Vagina (tissue), 2 donors: ENCODE measurements around the gene MORC1. TPM values are rescaled to one million over a fixed set of nuclear protein-coding genes. Genes with fewer than 3 reads are reported as not detected.

Experiments
- DNase-seq, 2 donors: peaks; one replicate each; pipeline ENCODE4 v3.0.0-alpha.2; 2017; ENCODE audit errors: extremely low spot score in 2 of 2
- H3K27ac ChIP-seq: fragments of 200-600 bp; sonication (generic); one replicate; pipeline ENCODE4 v1.5.1; 2019
- H3K27me3 ChIP-seq: fragments of 200-600 bp; sonication (generic); one replicate; pipeline ENCODE4 v1.5.1; 2019
- H3K36me3 ChIP-seq, 2 donors: fragments of 200-600 bp; sonication (generic); one replicate each; pipeline ENCODE4 v1.5.1; 2017 to 2019
- H3K4me1 ChIP-seq: fragments of 200-600 bp; sonication (generic); one replicate; pipeline ENCODE4 v1.5.1; 2019
- H3K4me3 ChIP-seq, 2 donors: fragments of 200-600 bp; sonication (generic); 1 replicate in 1 of 2; 2 replicates in 1 of 2; pipeline ENCODE4 v1.5.1; 2016 to 2019
- H3K9me3 ChIP-seq: fragments of 200-600 bp; sonication (generic); one replicate; pipeline ENCODE4 v1.5.1; 2019
- CTCF ChIP-seq, 3 experiments: fragments of 450-650 bp in 2 of 3; fragments of 200-600 bp in 1 of 3; sonication (generic) in 1 of 3; IDR thresholded peaks; one replicate each; pipeline ENCODE4 v1.5.1; 2017 to 2019; ENCODE audit warnings: antibody characterized with exemption in 3 of 3, mild to moderate bottlenecking in 2 of 3, moderate library complexity in 2 of 3
- POLR2A ChIP-seq, 2 donors: fragments of 450-650 bp; IDR thresholded peaks; one replicate each; pipeline ENCODE4 v1.6.1; 2017; ENCODE audit warnings: antibody characterized with exemption in 2 of 2, mild to moderate bottlenecking in 2 of 2, moderate library complexity in 2 of 2
- POLR2AphosphoS5 ChIP-seq, 2 donors: sonication (generic); formaldehyde crosslinking; IDR thresholded peaks; one replicate each; pipeline ENCODE4 v1.9.0; 2017; ENCODE audit warnings: antibody characterized with exemption in 2 of 2, mild to moderate bottlenecking in 2 of 2, low read depth in 1 of 2; ENCODE audit not compliant: insufficient read depth in 1 of 2
- intact Hi-C: fragments of 100-400 bp; cut with DNase I; formaldehyde crosslinking; loops from one replicate; pipeline ENCODE4 v1.15.1; 2023
- small RNA-seq: library from RNA; depleted of rRNA; stranded (forward); fragments of <200 nt; gene quantifications from one replicate; pipeline ENCODE3, GENCODE V24; 2016
- total RNA-seq: library from RNA; depleted of rRNA; stranded (reverse); fragments of >200 nt; gene quantifications from one replicate; pipeline ENCODE4 v1.2.3, GENCODE V29; 2016

MORC1 gene
- total RNA-seq, 1 donor from 2014 or later, result not detected

- Histone ChIP-seq H3K27me3 (no peaks in the 10 kb centered on the region), H3K9me3 (no peaks in the 10 kb centered on the region), H3K4me3 (no peak overlapping the region), H3K27ac (no peak overlapping the region), H3K4me1 (no peaks in the 10 kb centered on the region), H3K36me3 (no peaks in the 10 kb centered on the region)
- DNase-seq, result no peak
- intact Hi-C loops, result no loop called here
- no peak for TF ChIP-seq POLR2A (IDR thresholded peaks at IDR 0.05)
- TF ChIP-seq POLR2AphosphoS5 (IDR thresholded peaks at IDR 0.05; ENCODE audit: insufficient read depth in 1 of 2, low read depth in 1 of 2), result no peak
- TF ChIP-seq CTCF (IDR thresholded peaks at IDR 0.05), result no peak
Measured at GRCh38 chr3:108931035-108931434, 186.9 kb downstream of the MORC1 start.

- H3K4me3 ChIP-seq, result no peak overlapping the region
- no peak for DNase-seq
- TF ChIP-seq CTCF (IDR thresholded peaks at IDR 0.05) (no peak), POLR2AphosphoS5 (IDR thresholded peaks at IDR 0.05; ENCODE audit: insufficient read depth in 1 of 2, low read depth in 1 of 2) (no peak), POLR2A (IDR thresholded peaks at IDR 0.05) (no peak)
- H3K27me3 ChIP-seq, result no peaks in the 10 kb centered on the region
- no peak overlapping the region for H3K27ac ChIP-seq
- no peaks in the 10 kb centered on the region for H3K36me3 ChIP-seq
- H3K9me3 ChIP-seq, result no peaks in the 10 kb centered on the region
- intact Hi-C loops, result loop anchor here (10.0 kb wide), 1 partner anchor 254 kb away; no protein-coding TSS in a partner anchor
- no peaks in the 10 kb centered on the region for H3K4me1 ChIP-seq
Measured at GRCh38 chr3:108918866-108919265, 199.1 kb downstream of the MORC1 start.

GRCh38 chr3:108914774-108915641, 202.9 kb downstream of the MORC1 start:
- no peak overlapping the region for H3K27ac ChIP-seq
- DNase-seq, result no peak
- TF ChIP-seq CTCF (IDR thresholded peaks at IDR 0.05) (peak in 2 of 3 experiments; percentile 8 to 40), POLR2AphosphoS5 (IDR thresholded peaks at IDR 0.05; ENCODE audit: insufficient read depth in 1 of 2, low read depth in 1 of 2) (no peak), POLR2A (IDR thresholded peaks at IDR 0.05) (no peak)
- intact Hi-C loops, result loop anchor here (10.0 kb wide), 1 partner anchor 250 kb away; no protein-coding TSS in a partner anchor
- no peaks in the 10 kb centered on the region for H3K36me3 ChIP-seq
- no peaks in the 10 kb centered on the region for H3K27me3 ChIP-seq
- no peaks in the 10 kb centered on the region for H3K4me1 ChIP-seq
- H3K9me3 ChIP-seq, result no peaks in the 10 kb centered on the region
- no peak overlapping the region for H3K4me3 ChIP-seq

- H3K27ac ChIP-seq, result no peak overlapping the region
- no peak for TF ChIP-seq CTCF (IDR thresholded peaks at IDR 0.05)
- no peak for TF ChIP-seq POLR2AphosphoS5 (IDR thresholded peaks at IDR 0.05; ENCODE audit: insufficient read depth in 1 of 2, low read depth in 1 of 2)
- TF ChIP-seq POLR2A (IDR thresholded peaks at IDR 0.05), result no peak
- H3K36me3 ChIP-seq, result no peaks in the 10 kb centered on the region
- H3K4me3 ChIP-seq, result no peak overlapping the region
- H3K9me3 ChIP-seq, result no peaks in the 10 kb centered on the region
- H3K4me1 ChIP-seq, result no peaks in the 10 kb centered on the region
- H3K27me3 ChIP-seq, result no peaks in the 10 kb centered on the region
- DNase-seq, result no peak
- intact Hi-C loops, result loop anchor here (10.0 kb wide), 1 partner anchor 245 kb away; no protein-coding TSS in a partner anchor
Measured at GRCh38 chr3:108909799-108910198, 208.1 kb downstream of the MORC1 start.

Small RNAs within 50 kb of the gene (small RNA-seq; reads per million reads assigned to genes)
- not detected for gene RF00012

Other genes with a start within 250 kb of the MORC1 start
- gene GUCA1C, start 164.3 kb downstream of the MORC1 start, total RNA-seq, result not detected
- gene C3orf85, start 18.6 kb upstream of the MORC1 start, total RNA-seq, result not detected
- gene DPPA2, start 198.4 kb upstream of the MORC1 start, total RNA-seq, result not detected
- gene DPPA4, start 219.4 kb upstream of the MORC1 start, total RNA-seq, result not detected